NCI-H128 (cell line): ENCODE results near the gene AHCY.
"Not testable (repeated sequence)": the region's sequence is repeated elsewhere in the genome, so short reads cannot be mapped to it uniquely, and the experiment has no call there.

Experiments used
- DNase-seq: peaks from one replicate; lab custom pipeline; 2025; ENCODE audit not compliant: unreplicated experiment; lab: John Stamatoyannopoulos, UW

The AHCY gene

GRCh38 chr20:34302723-34303533 is at the start of gene AHCY:
TSS of gene AHCY (minus strand) at chr20:34303355. CDS start at chr20:34303270, 85 bp downstream.
- peak; percentile 84 for DNase-seq

GRCh38 chr20:34350095-34350494 is 46.9 kb upstream of the AHCY start:
- no peak for DNase-seq

GRCh38 chr20:34347571-34347970 is 44.4 kb upstream of the AHCY start:
- DNase-seq: no peak

GRCh38 chr20:34346533-34346865 is 43.3 kb upstream of the AHCY start:
- not testable (repeated sequence) for DNase-seq

GRCh38 chr20:34345839-34346532 is 42.8 kb upstream of the AHCY start:
- DNase-seq: not testable (repeated sequence)

GRCh38 chr20:34345402-34345736 is 42.2 kb upstream of the AHCY start:
- no peak for DNase-seq

- no peak for DNase-seq
These were observed 41.1 kb upstream of the AHCY start for GRCh38 chr20:34344238-34344637.

GRCh38 chr20:34343458-34344211 is 40.5 kb upstream of the AHCY start:
- no peak for DNase-seq

GRCh38 chr20:34341199-34341598 is 38.0 kb upstream of the AHCY start:
- DNase-seq: not testable (repeated sequence)

- DNase-seq: not testable (repeated sequence)
These were observed 37.6 kb upstream of the AHCY start for GRCh38 chr20:34340726-34341125.

GRCh38 chr20:34337982-34338726 is 35.0 kb upstream of the AHCY start:
- DNase-seq: no peak

- DNase-seq: no peak
These were observed 34.4 kb upstream of the AHCY start for GRCh38 chr20:34337544-34337943.

- DNase-seq: no peak
These were observed 31.7 kb upstream of the AHCY start for GRCh38 chr20:34334654-34335407.

GRCh38 chr20:34333786-34334185 is 30.6 kb upstream of the AHCY start:
- DNase-seq: no peak

GRCh38 chr20:34332262-34332920 is 29.2 kb upstream of the AHCY start:
- DNase-seq: no peak

GRCh38 chr20:34331838-34332237 is 28.7 kb upstream of the AHCY start:
- no peak for DNase-seq

- not testable (repeated sequence) for DNase-seq
These were observed 27.8 kb upstream of the AHCY start for GRCh38 chr20:34330861-34331544.

- no peak for DNase-seq
These were observed 25.9 kb upstream of the AHCY start for GRCh38 chr20:34328928-34329677.

- DNase-seq: not testable (repeated sequence)
These were observed 25.1 kb upstream of the AHCY start for GRCh38 chr20:34328207-34328606.
